HEK293T (cell line): ENCODE data around the gene SLC29A1.

Experiments
- BHLHE40 ChIP-seq: fragments of 450-650 bp; IDR thresholded peaks from 2 replicates; pipeline ENCODE4 v1.6.1; 2016; ENCODE audit warnings: mild to moderate bottlenecking, moderate library complexity, borderline replicate concordance
- CTBP1 ChIP-seq: fragments of 450-650 bp; IDR thresholded peaks from 2 replicates; pipeline ENCODE4 v1.6.1; 2016; ENCODE audit warnings: borderline replicate concordance
- FOXA1 ChIP-seq: fragments of 450-650 bp; IDR thresholded peaks from 2 replicates; pipeline ENCODE4 v1.6.1; 2016; ENCODE audit warnings: mild to moderate bottlenecking
- FOXK2 ChIP-seq: fragments of 450-650 bp; IDR thresholded peaks from 2 replicates; pipeline ENCODE4 v1.6.1; 2016; ENCODE audit warnings: mild to moderate bottlenecking
- FOXM1 ChIP-seq: fragments of 450-650 bp; IDR thresholded peaks from 2 replicates; pipeline ENCODE4 v1.6.1; 2017; ENCODE audit warnings: mild to moderate bottlenecking, borderline replicate concordance
- HDGF ChIP-seq: fragments of 450-650 bp; IDR thresholded peaks from 2 replicates; pipeline ENCODE4 v1.6.1; 2017; ENCODE audit warnings: antibody characterized with exemption, borderline replicate concordance
- L3MBTL2 ChIP-seq: fragments of 450-650 bp; conservative IDR thresholded peaks from 2 replicates; pipeline ENCODE4 v1.6.1; 2016; ENCODE audit warnings: mild to moderate bottlenecking
- NFRKB ChIP-seq: fragments of 450-650 bp; IDR thresholded peaks from 2 replicates; pipeline ENCODE4 v1.6.1; 2016; ENCODE audit warnings: mild to moderate bottlenecking, moderate library complexity
- SP1 ChIP-seq: fragments of 450-650 bp; IDR thresholded peaks from 2 replicates; pipeline ENCODE4 v1.6.1; 2017
- SUZ12 ChIP-seq: fragments of 450-650 bp; IDR thresholded peaks from 2 replicates; pipeline ENCODE4 v1.6.1; 2016; ENCODE audit warnings: mild to moderate bottlenecking
- TARDBP ChIP-seq: fragments of 450-650 bp; IDR thresholded peaks from 2 replicates; pipeline ENCODE4 v1.6.1; 2016
- ZNF384 ChIP-seq: fragments of 450-650 bp; IDR thresholded peaks from 2 replicates; pipeline ENCODE4 v1.6.1; 2016
- TF ChIP-seq, protein P1 (sequence below): fragments of 450-650 bp; IDR thresholded peaks from 2 replicates; pipeline ENCODE4 v1.6.1; 2016

DNA sequence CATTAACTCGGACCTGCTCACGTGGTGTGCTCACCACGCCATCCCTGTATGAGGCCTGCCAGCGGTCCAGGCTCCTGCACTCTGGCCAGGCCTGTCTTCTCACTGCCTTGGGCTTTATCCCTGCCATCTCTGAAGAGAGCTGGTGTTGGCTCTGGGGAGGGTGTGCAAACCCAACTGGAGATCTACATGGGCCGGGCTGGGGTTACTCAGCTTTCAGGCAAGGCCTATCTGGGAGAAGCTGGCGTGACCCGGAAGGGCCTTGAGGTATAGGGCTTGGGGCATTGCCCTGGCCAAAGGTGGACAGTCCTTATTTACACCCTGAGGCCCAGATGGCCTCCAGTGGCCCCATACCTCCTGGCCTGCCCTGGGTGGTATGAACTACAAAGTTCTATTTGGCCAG is 5.0 kb downstream of the SLC29A1 start:
- TF ChIP-seq CTBP1 (no peak), BHLHE40 (no peak), NFRKB (no peak), FOXK2 (no peak), SP1 (no peak), FOXM1 (no peak), HDGF (no peak), TARDBP (no peak), FOXA1 (no peak), SUZ12 (no peak), L3MBTL2 (no peak), ZNF384 (no peak)
- TF ChIP-seq, protein P1, sequence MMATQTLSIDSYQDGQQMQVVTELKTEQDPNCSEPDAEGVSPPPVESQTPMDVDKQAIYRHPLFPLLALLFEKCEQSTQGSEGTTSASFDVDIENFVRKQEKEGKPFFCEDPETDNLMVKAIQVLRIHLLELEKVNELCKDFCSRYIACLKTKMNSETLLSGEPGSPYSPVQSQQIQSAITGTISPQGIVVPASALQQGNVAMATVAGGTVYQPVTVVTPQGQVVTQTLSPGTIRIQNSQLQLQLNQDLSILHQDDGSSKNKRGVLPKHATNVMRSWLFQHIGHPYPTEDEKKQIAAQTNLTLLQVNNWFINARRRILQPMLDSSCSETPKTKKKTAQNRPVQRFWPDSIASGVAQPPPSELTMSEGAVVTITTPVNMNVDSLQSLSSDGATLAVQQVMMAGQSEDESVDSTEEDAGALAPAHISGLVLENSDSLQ: no peak
